SK-N-SH treated with all-trans-retinoic acid at 6 μM for 48 hours (cell line): Measurements from ENCODE around the gene FMC1.

ENCODE experiments used
- ISL1 ChIP-seq: fragments of 250-450 bp; sonication (Bioruptor Pico); IDR thresholded peaks from 2 replicates; pipeline ENCODE4 v2.1.2; 2022; ENCODE audit warnings: mild to moderate bottlenecking, moderate library complexity
- OSR1 ChIP-seq: fragments of 250-450 bp; sonication (Bioruptor Pico); IDR thresholded peaks from 2 replicates; pipeline ENCODE4 v1.8.0; 2022; ENCODE audit warnings: moderate library complexity, mild to moderate bottlenecking, inconsistent platforms
- PPARA ChIP-seq: fragments of 250-450 bp; sonication (Bioruptor Pico); IDR thresholded peaks from 2 replicates; pipeline ENCODE4 v1.5.0; 2020; ENCODE audit warnings: mild to moderate bottlenecking, borderline replicate concordance
- RARB ChIP-seq: fragments of 250-450 bp; sonication (Bioruptor Pico); IDR thresholded peaks from 2 replicates; pipeline ENCODE4 v1.8.0; 2021; ENCODE audit warnings: mild to moderate bottlenecking, moderate library complexity
- ZC3H10 ChIP-seq: fragments of 250-450 bp; sonication (Bioruptor Pico); IDR thresholded peaks from 2 replicates; pipeline ENCODE4 v1.5.1; 2021; ENCODE audit warnings: mild to moderate bottlenecking, moderate library complexity
- ZFP3 ChIP-seq: fragments of 250-450 bp; sonication (Bioruptor Pico); IDR thresholded peaks from 2 replicates; pipeline ENCODE4 v1.5.0; 2020; ENCODE audit warnings: mild to moderate bottlenecking, moderate library complexity
- ZFP30 ChIP-seq: fragments of 450-650 bp; formaldehyde crosslinking; IDR thresholded peaks from 2 replicates; pipeline ENCODE4 v1.5.0; 2022; ENCODE audit warnings: mild to moderate bottlenecking, moderate library complexity
- ZNF70 ChIP-seq: fragments of 450-650 bp; formaldehyde crosslinking; IDR thresholded peaks from 2 replicates; pipeline ENCODE4 v1.5.0; 2020; ENCODE audit warnings: mild to moderate bottlenecking, moderate library complexity
- ZNF8 ChIP-seq: fragments of 450-650 bp; formaldehyde crosslinking; IDR thresholded peaks from 2 replicates; pipeline ENCODE4 v1.5.0; 2020; ENCODE audit warnings: mild to moderate bottlenecking, moderate library complexity
- TF ChIP-seq, protein P1 (sequence below): fragments of 250-450 bp; sonication (Bioruptor Pico); IDR thresholded peaks from 2 replicates; pipeline ENCODE4 v1.5.1; 2020; ENCODE audit warnings: low read depth, mild to moderate bottlenecking, moderate library complexity
- TF ChIP-seq, protein P2 (sequence below): fragments of 250-450 bp; sonication (Bioruptor Pico); IDR thresholded peaks from 2 replicates; pipeline ENCODE4 v1.8.0; 2020; ENCODE audit warnings: mild to moderate bottlenecking, moderate library complexity, borderline replicate concordance

GRCh38 chr7:139366400-139366799, 25.3 kb downstream of the FMC1 start:
- TF ChIP-seq ZC3H10 (CRISPR knock-in tag) (no peak), PPARA (no peak), ISL1 (CRISPR knock-in tag) (no peak), RARB (CRISPR knock-in tag) (no peak), ZFP30 (CRISPR knock-in tag) (no peak), OSR1 (CRISPR knock-in tag) (no peak), ZNF8 (CRISPR knock-in tag) (no peak), ZFP3 (no peak), ZNF70 (CRISPR knock-in tag) (no peak)
- TF ChIP-seq, protein P1, sequence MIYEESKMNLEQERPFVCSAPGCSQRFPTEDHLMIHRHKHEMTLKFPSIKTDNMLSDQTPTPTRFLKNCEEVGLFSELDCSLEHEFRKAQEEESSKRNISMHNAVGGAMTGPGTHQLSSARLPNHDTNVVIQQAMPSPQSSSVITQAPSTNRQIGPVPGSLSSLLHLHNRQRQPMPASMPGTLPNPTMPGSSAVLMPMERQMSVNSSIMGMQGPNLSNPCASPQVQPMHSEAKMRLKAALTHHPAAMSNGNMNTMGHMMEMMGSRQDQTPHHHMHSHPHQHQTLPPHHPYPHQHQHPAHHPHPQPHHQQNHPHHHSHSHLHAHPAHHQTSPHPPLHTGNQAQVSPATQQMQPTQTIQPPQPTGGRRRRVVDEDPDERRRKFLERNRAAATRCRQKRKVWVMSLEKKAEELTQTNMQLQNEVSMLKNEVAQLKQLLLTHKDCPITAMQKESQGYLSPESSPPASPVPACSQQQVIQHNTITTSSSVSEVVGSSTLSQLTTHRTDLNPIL (CRISPR knock-in tag) = no peak
- TF ChIP-seq, protein P2, sequence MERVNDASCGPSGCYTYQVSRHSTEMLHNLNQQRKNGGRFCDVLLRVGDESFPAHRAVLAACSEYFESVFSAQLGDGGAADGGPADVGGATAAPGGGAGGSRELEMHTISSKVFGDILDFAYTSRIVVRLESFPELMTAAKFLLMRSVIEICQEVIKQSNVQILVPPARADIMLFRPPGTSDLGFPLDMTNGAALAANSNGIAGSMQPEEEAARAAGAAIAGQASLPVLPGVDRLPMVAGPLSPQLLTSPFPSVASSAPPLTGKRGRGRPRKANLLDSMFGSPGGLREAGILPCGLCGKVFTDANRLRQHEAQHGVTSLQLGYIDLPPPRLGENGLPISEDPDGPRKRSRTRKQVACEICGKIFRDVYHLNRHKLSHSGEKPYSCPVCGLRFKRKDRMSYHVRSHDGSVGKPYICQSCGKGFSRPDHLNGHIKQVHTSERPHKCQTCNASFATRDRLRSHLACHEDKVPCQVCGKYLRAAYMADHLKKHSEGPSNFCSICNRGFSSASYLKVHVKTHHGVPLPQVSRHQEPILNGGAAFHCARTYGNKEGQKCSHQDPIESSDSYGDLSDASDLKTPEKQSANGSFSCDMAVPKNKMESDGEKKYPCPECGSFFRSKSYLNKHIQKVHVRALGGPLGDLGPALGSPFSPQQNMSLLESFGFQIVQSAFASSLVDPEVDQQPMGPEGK (CRISPR knock-in tag) = no peak
